Mucosa of descending colon (tissue), 3 donors: Measurements from ENCODE around the gene TMTC2. TPM values are rescaled to one million over a fixed set of nuclear protein-coding genes. Genes with fewer than 3 reads are reported as not detected.

ENCODE experiments used
- ATAC-seq: fragments of 200-7000 bp; cut with Tn5 transposase; one replicate; pipeline ENCODE4 v1.9.1; 2020; ENCODE audit warnings: mild to moderate bottlenecking, moderate library complexity
- DNase-seq, 3 donors: peaks; one replicate each; pipeline ENCODE4 v3.0.0-alpha.2; 2020
- H3K36me3 ChIP-seq: fragments of 200-600 bp; one replicate; pipeline ENCODE4 v1.8.0; 2021; ENCODE audit warnings: low read depth, mild to moderate bottlenecking
- H3K4me1 ChIP-seq: fragments of 200-600 bp; one replicate; pipeline ENCODE4 v1.8.0; 2021; ENCODE audit warnings: low read depth, mild to moderate bottlenecking
- H3K4me3 ChIP-seq: fragments of 200-600 bp; one replicate; pipeline ENCODE4 v1.8.0; 2021; ENCODE audit warnings: mild to moderate bottlenecking
- H3K9me3 ChIP-seq: fragments of 200-600 bp; one replicate; pipeline ENCODE4 v1.8.0; 2021; ENCODE audit warnings: mild to moderate bottlenecking
- intact Hi-C, 2 donors: fragments of 100-400 bp; cut with DNase I in 1 of 2; cut with micrococcal nuclease in 1 of 2; formaldehyde crosslinking; loops; one replicate each; pipeline versions ENCODE4 v1.11.0 to v1.11.1; 2022; cut with DNase I, micrococcal nuclease
- total RNA-seq, 3 donors: library from RNA; stranded (reverse); fragmentation: NEBNext Ultra II Directional in 2 of 3; extraction: Animal tissue kit (Norgen Biotek cat#: 25700) in 2 of 3; gene quantifications; one replicate each; pipeline versions ENCODE4 v1.2.1 to v1.2.4, GENCODE V29; 2021 to 2023
- TF ChIP-seq, protein P1 (sequence below): fragments of 200-600 bp; IDR thresholded peaks from one replicate; pipeline ENCODE4 v1.8.0; 2022; ENCODE audit warnings: antibody characterized with exemption, mild to moderate bottlenecking
- donor health status: DM: no; HTN: no; CAD: no; lungs with moderate emphysema.
- donor health status: DM: no; HTN: no; CAD: no.
- donor health status: DM: no; HTN: yes; CAD: no.

Gene TMTC2
- total RNA-seq, 3 donors from 2014 or later, result 13.3 to 40.4 (median 14.6) TPM

DNA sequence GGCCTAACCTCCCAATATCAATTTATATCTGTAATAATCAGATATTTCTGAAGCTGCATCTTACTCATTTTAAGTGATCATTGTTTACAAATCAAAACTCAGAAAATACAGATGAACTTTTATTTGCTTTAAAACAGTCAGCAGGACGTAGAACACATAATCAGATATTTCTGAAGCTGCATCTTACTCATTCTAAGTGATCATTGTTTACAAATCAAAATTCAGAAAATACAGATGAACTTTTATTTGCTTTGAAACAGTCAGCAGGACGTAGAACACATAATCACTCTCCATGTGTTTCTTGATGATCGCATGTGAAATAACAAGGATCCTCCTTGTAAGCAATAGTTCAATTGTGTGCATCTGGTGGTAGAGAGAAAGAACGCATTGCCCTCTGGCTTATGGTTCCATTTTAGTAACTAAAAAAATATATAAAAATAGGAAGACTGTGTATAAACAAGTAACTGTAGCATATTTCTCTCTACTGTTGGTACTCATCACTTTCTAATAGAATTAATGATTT is 15.0 kb upstream of the TMTC2 start:
- H3K9me3 ChIP-seq, result no peaks in the 10 kb centered on the region
- ATAC-seq (no peak), DNase-seq (no peak)
- no peak overlapping the region for H3K4me3 ChIP-seq
- H3K4me1 ChIP-seq, result no peaks in the 10 kb centered on the region
- H3K36me3 ChIP-seq, result no peaks in the 10 kb centered on the region
- TF ChIP-seq, protein P1, sequence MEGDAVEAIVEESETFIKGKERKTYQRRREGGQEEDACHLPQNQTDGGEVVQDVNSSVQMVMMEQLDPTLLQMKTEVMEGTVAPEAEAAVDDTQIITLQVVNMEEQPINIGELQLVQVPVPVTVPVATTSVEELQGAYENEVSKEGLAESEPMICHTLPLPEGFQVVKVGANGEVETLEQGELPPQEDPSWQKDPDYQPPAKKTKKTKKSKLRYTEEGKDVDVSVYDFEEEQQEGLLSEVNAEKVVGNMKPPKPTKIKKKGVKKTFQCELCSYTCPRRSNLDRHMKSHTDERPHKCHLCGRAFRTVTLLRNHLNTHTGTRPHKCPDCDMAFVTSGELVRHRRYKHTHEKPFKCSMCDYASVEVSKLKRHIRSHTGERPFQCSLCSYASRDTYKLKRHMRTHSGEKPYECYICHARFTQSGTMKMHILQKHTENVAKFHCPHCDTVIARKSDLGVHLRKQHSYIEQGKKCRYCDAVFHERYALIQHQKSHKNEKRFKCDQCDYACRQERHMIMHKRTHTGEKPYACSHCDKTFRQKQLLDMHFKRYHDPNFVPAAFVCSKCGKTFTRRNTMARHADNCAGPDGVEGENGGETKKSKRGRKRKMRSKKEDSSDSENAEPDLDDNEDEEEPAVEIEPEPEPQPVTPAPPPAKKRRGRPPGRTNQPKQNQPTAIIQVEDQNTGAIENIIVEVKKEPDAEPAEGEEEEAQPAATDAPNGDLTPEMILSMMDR, result no peak
- intact Hi-C loops, result no loop called here

DNA sequence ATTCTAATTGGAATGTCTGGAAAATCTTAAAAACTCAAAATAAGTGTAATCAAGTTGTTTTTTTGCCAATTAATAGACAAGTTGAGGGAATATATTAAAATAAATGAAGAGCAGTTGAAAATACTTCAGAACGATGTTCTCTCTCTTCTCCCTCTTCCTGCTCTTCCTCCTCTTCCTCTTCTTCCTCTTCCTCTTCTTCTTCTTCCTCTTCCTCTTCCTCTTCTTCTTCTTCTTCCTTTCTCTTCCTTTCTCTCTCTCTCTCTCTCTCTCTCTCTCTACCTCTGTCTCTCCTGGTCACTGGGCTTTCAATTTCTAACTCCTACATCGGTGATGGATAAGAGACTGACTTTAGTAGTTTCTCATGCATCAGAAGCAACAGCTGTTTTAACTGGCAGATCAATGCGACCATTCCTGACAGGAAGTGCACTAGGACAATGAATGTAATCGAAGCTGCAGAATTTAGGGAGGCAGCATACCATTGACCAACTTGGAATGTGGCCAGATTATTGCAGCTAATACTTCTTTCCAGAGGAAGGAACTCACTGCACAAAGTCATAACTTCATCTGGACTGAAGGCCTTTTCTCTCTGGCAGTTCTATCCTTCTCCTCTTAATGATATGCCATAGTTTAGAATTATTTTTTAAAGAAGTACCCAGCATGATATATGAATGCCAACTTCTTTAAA is 13.8 kb upstream of the TMTC2 start:
- ATAC-seq, result no peak
- TF ChIP-seq, protein P1, result no peak
- Histone ChIP-seq H3K36me3 (no peaks in the 10 kb centered on the region), H3K9me3 (no peaks in the 10 kb centered on the region), H3K4me1 (no peaks in the 10 kb centered on the region), H3K4me3 (no peak overlapping the region)
- no peak for DNase-seq
- intact Hi-C loops, result no loop called here

DNA sequence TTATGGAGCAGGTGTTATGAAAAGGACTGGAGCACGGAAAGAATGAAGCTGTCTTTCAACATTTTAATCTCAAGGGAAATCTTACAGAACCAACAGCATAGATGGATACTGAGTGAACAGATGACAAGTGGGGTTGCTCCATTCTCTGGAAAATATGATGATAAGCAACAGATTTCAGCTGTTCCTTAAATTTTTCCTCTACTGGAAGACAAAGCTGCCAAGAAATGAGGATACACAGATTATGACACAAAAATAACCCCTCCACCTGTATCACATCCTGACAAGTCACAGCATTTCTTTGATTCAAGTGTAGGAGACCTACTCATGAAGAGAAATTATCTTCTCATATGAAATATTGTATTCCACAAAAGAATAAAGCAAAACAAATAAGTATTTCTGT is 13.0 kb upstream of the TMTC2 start:
- no peaks in the 10 kb centered on the region for H3K36me3 ChIP-seq
- TF ChIP-seq, protein P1, result no peak
- H3K4me1 ChIP-seq, result no peaks in the 10 kb centered on the region
- H3K4me3 ChIP-seq, result no peak overlapping the region
- intact Hi-C loops, result no loop called here
- no peaks in the 10 kb centered on the region for H3K9me3 ChIP-seq
- DNase-seq (no peak), ATAC-seq (no peak)

DNA sequence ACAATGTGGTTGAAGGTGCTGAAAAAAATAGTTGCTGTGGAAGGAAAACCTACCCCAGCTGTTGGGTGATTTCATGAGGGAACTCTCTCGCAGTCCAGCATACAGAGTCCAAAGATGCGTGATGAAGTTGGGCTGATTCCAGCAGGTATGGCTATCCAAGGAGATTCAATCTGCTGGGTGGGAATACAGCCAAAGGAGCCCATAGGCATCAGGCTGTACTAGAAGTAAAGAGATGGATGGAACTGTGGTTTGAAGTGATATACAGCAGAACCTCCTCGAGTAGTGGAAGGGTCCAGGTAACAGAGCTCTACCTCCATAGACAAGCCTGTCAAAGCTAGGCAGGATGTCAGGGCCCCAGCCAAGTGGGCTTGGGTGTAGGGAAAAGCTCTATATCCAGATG is 11.5 kb upstream of the TMTC2 start:
- no peak for ATAC-seq
- Histone ChIP-seq H3K9me3 (no peaks in the 10 kb centered on the region), H3K36me3 (no peaks in the 10 kb centered on the region), H3K4me3 (no peak overlapping the region), H3K4me1 (no peaks in the 10 kb centered on the region)
- intact Hi-C loops, result no loop called here
- DNase-seq, result no peak
- TF ChIP-seq, protein P1, result no peak

DNA sequence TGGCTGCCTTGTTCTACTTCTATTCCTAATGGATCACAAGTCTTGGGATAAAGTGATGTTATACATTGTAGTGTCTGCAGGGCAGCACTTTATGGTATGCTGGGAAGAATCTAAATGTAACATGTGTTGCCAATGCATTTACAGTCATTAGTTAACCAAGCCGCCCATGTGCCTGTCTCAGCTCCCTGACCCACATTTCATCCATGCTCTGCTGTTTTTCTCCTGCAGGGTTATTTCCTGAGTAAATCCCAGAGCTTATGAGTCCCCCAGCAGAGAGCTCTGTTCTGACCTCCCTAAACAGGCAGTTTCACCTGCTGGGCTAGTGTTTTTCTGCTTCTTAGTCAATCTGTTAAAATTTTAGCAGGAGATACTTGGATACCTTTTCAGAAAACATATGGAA is 4.4 kb upstream of the TMTC2 start:
- no peaks in the 10 kb centered on the region for H3K9me3 ChIP-seq
- no peak overlapping the region for H3K4me3 ChIP-seq
- no peaks in the 10 kb centered on the region for H3K36me3 ChIP-seq
- TF ChIP-seq, protein P1, result no peak
- no peak for ATAC-seq
- intact Hi-C loops, result loop anchor here in 1 of 2 donors (10.0 kb wide), 2 partner anchors 158 to 212 kb away; no protein-coding TSS in a partner anchor
- no peak for DNase-seq
- peaks cover 11% of the 10 kb centered on the region for H3K4me1 ChIP-seq
